NCI-H2171 (cell line): ENCODE measurements around the gene THRB.

ENCODE experiments used
- DNase-seq: peaks from one replicate; lab custom pipeline; 2025; lab: John Stamatoyannopoulos, UW

Gene THRB

GRCh38 chr3:24494618-24495325 is at the start of gene THRB:
Gene THRB (minus strand): TSS chr3:24494850.
- DNase-seq = no peak

GRCh38 chr3:24541935-24542334 is 47.3 kb upstream of the THRB start:
- DNase-seq = no peak

GRCh38 chr3:24540821-24541220 is 46.2 kb upstream of the THRB start:
- no peak for DNase-seq

GRCh38 chr3:24539699-24540098 is 45.0 kb upstream of the THRB start:
- DNase-seq = no peak

- DNase-seq = no peak
These were observed 44.2 kb upstream of the THRB start for GRCh38 chr3:24538891-24539290.

GRCh38 chr3:24533561-24534193 is 39.0 kb upstream of the THRB start:
- DNase-seq = no peak

- no peak for DNase-seq
These were observed 35.8 kb upstream of the THRB start for GRCh38 chr3:24530471-24530870.

- DNase-seq = no peak
These were observed 34.6 kb upstream of the THRB start for GRCh38 chr3:24529210-24529609.

- no peak for DNase-seq
These were observed 32.1 kb upstream of the THRB start for GRCh38 chr3:24526640-24527212.

GRCh38 chr3:24525557-24525956 is 30.9 kb upstream of the THRB start:
- DNase-seq = no peak

GRCh38 chr3:24525022-24525421 is 30.4 kb upstream of the THRB start:
- DNase-seq = no peak

- no peak for DNase-seq
These were observed 29.5 kb upstream of the THRB start for GRCh38 chr3:24523988-24524727.

- DNase-seq = no peak
These were observed 28.6 kb upstream of the THRB start for GRCh38 chr3:24523215-24523614.

GRCh38 chr3:24522146-24522579 is 27.5 kb upstream of the THRB start:
- no peak for DNase-seq

- no peak for DNase-seq
These were observed 26.9 kb upstream of the THRB start for GRCh38 chr3:24521420-24522145.

GRCh38 chr3:24520976-24521419 is 26.3 kb upstream of the THRB start:
- DNase-seq = no peak

- no peak for DNase-seq
These were observed 25.4 kb upstream of the THRB start for GRCh38 chr3:24520101-24520495.

- no peak for DNase-seq
These were observed 24.9 kb upstream of the THRB start for GRCh38 chr3:24519368-24520100.

GRCh38 chr3:24518990-24519367 is 24.3 kb upstream of the THRB start:
- no peak for DNase-seq

- no peak for DNase-seq
These were observed 19.5 kb upstream of the THRB start for GRCh38 chr3:24514119-24514518.

- DNase-seq = no peak
These were observed 18.8 kb upstream of the THRB start for GRCh38 chr3:24513463-24513862.
